Left ventricle myocardium inferior (tissue), 1 donor: ENCODE results near the gene UNC13A. TPM values are rescaled to one million over a fixed set of nuclear protein-coding genes. Genes with fewer than 3 reads are reported as not detected.
A peak's percentile ranks its signal among the peaks of the same experiment; 100 is the strongest.

Source experiments
- DNase-seq: peaks from one replicate; pipeline ENCODE4 v3.0.0-alpha.2; 2020
- H3K27ac ChIP-seq: fragments of 200-600 bp; replicated peaks from 2 replicates; pipeline ENCODE4 v1.8.0; 2021
- H3K27me3 ChIP-seq: fragments of 200-600 bp; 2 replicates; pipeline ENCODE4 v1.8.0; 2021; ENCODE audit warnings: low read depth
- H3K36me3 ChIP-seq: fragments of 200-600 bp; 2 replicates; pipeline ENCODE4 v1.8.0; 2021
- H3K4me1 ChIP-seq: fragments of 200-600 bp; 2 replicates; pipeline ENCODE4 v1.8.0; 2021
- H3K4me3 ChIP-seq: fragments of 200-600 bp; 2 replicates; pipeline ENCODE4 v1.8.0; 2021; ENCODE audit warnings: mild to moderate bottlenecking, moderate library complexity
- H3K9me3 ChIP-seq: fragments of 200-600 bp; replicated peaks from 2 replicates; pipeline ENCODE4 v1.8.0; 2021
- intact Hi-C: fragments of 100-400 bp; cut with micrococcal nuclease; formaldehyde crosslinking; loops from one replicate; pipeline ENCODE4 v1.11.0; 2022
- total RNA-seq: library from RNA; stranded (reverse); fragmentation: NEBNext Ultra II Directional; extraction: Animal tissue kit (Norgen Biotek cat#: 25700); gene quantifications from one replicate; pipeline ENCODE4 v1.2.1, GENCODE V29; 2021
- TF ChIP-seq, protein P1 (sequence below): fragments of 200-600 bp; IDR thresholded peaks from 2 replicates; pipeline ENCODE4 v1.8.0; 2021; ENCODE audit warnings: antibody characterized with exemption, mild to moderate bottlenecking, borderline replicate concordance
- donor health status: DM: no; HTN: yes; CAD: no; lungs with severe emphysema.

UNC13A gene
- total RNA-seq, 1 donor from 2014 or later = 0.05 TPM

- TF ChIP-seq, protein P1, sequence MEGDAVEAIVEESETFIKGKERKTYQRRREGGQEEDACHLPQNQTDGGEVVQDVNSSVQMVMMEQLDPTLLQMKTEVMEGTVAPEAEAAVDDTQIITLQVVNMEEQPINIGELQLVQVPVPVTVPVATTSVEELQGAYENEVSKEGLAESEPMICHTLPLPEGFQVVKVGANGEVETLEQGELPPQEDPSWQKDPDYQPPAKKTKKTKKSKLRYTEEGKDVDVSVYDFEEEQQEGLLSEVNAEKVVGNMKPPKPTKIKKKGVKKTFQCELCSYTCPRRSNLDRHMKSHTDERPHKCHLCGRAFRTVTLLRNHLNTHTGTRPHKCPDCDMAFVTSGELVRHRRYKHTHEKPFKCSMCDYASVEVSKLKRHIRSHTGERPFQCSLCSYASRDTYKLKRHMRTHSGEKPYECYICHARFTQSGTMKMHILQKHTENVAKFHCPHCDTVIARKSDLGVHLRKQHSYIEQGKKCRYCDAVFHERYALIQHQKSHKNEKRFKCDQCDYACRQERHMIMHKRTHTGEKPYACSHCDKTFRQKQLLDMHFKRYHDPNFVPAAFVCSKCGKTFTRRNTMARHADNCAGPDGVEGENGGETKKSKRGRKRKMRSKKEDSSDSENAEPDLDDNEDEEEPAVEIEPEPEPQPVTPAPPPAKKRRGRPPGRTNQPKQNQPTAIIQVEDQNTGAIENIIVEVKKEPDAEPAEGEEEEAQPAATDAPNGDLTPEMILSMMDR = no peak
- intact Hi-C loops = no loop called here
- H3K4me3 ChIP-seq = peak overlapping the region; percentile 46
Observed at GRCh38 chr19:17687141-17687856, 855 bp downstream of the UNC13A start.

DNA sequence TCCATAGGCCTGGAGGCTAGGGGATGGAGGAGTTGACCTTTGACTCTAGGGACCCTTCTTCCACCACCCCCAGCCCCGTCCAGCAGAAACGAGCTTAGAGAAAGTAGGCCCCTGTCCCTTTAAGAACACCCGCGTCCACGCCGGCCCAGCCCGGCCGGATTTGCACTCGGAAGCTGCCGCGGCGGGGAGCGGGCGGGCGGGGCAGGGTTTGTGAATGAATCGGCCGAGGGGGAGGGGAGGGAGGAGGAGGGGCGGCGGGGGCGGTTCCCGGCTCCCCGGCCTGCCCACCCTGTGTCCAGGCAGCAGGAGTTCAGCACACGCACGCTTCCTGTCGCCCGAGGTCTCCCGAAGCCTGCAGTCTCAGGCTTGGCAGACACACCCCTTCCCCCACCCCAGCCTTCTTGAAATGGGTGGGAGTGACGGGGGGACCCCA lies 1.5 kb downstream of the UNC13A start:
- TF ChIP-seq, protein P1 = no peak
- Histone ChIP-seq H3K4me1 (peaks cover 30% of the 10 kb centered on the region), H3K27ac (peak overlapping the region; percentile 33), H3K4me3 (peak overlapping the region; percentile 46), H3K9me3 (no peaks in the 10 kb centered on the region), H3K36me3 (no peaks in the 10 kb centered on the region), H3K27me3 (peaks cover 94% of the 10 kb centered on the region)
- DNase-seq = peak; percentile 41
- intact Hi-C loops = no loop called here

More at GRCh38 chr19:17687141-17687856, 855 bp downstream of the UNC13A start:
- DNase-seq = no peak
- no peaks in the 10 kb centered on the region for H3K9me3 ChIP-seq
- H3K36me3 ChIP-seq = no peaks in the 10 kb centered on the region
- H3K4me1 ChIP-seq = peaks cover 30% of the 10 kb centered on the region
- peaks cover 97% of the 10 kb centered on the region for H3K27me3 ChIP-seq
- H3K27ac ChIP-seq = no peak overlapping the region

- TF ChIP-seq, protein P1 = no peak
- Histone ChIP-seq H3K4me1 (peaks cover 34% of the 10 kb centered on the region), H3K27me3 (peaks cover 88% of the 10 kb centered on the region), H3K36me3 (no peaks in the 10 kb centered on the region), H3K27ac (peak overlapping the region; percentile 33), H3K4me3 (peak overlapping the region; percentile 46), H3K9me3 (no peaks in the 10 kb centered on the region)
- no peak for DNase-seq
- intact Hi-C loops = no loop called here
Observed at GRCh38 chr19:17686023-17686521, 2.1 kb downstream of the UNC13A start.

GRCh38 chr19:17685451-17686022 lies 2.6 kb downstream of the UNC13A start:
- Histone ChIP-seq H3K27ac (no peak overlapping the region), H3K4me1 (peaks cover 39% of the 10 kb centered on the region), H3K9me3 (no peaks in the 10 kb centered on the region), H3K4me3 (no peak overlapping the region), H3K27me3 (peaks cover 83% of the 10 kb centered on the region), H3K36me3 (no peaks in the 10 kb centered on the region)
- TF ChIP-seq, protein P1 = no peak
- intact Hi-C loops = no loop called here
- no peak for DNase-seq

GRCh38 chr19:17684256-17684655 lies 3.9 kb downstream of the UNC13A start:
- Histone ChIP-seq H3K27me3 (peaks cover 70% of the 10 kb centered on the region), H3K27ac (no peak overlapping the region), H3K4me3 (no peak overlapping the region), H3K36me3 (no peaks in the 10 kb centered on the region), H3K4me1 (peaks cover 52% of the 10 kb centered on the region), H3K9me3 (no peaks in the 10 kb centered on the region)
- intact Hi-C loops = no loop called here
- no peak for DNase-seq
- TF ChIP-seq, protein P1 = no peak
